Endothelial cell of umbilical vein (primary cell): ENCODE data around the gene LPAR1.

ENCODE experiments used
- CTCF ChIP-seq, 2 donors: IDR thresholded peaks; 1 replicate in 1 of 2; 2 replicates in 1 of 2; pipeline ENCODE4 v1.5.1; 2011; ENCODE audit warnings: low read length in 2 of 2, mild to moderate bottlenecking in 2 of 2, moderate library complexity in 2 of 2, control low read depth in 1 of 2, inconsistent platforms in 1 of 2, low read depth in 1 of 2; ENCODE audit not compliant: insufficient read depth in 1 of 2; ENCODE audit errors: extremely low read depth in 1 of 2
- EZH2 ChIP-seq: IDR thresholded peaks from 2 replicates; pipeline ENCODE4 v1.6.1; 2012; ENCODE audit warnings: borderline replicate concordance, low read depth, mild to moderate bottlenecking, moderate library complexity, low read length, inconsistent platforms; ENCODE audit not compliant: severe bottlenecking
- FOS ChIP-seq: IDR thresholded peaks from 2 replicates; pipeline ENCODE4 v1.6.1; 2011; ENCODE audit warnings: mild to moderate bottlenecking, low read length, moderate library complexity, borderline replicate concordance; ENCODE audit not compliant: insufficient read depth
- GATA2 ChIP-seq: IDR thresholded peaks from 2 replicates; pipeline ENCODE4 v1.7.0; 2011; ENCODE audit warnings: low read depth, mild to moderate bottlenecking, moderate library complexity, mixed read lengths, low read length; ENCODE audit not compliant: insufficient read length, insufficient read depth
- POLR2AphosphoS5 ChIP-seq: IDR thresholded peaks from 2 replicates; pipeline ENCODE4 v1.6.1; 2012; ENCODE audit warnings: low read depth, mild to moderate bottlenecking, control low read depth, low read length, moderate library complexity; ENCODE audit not compliant: insufficient read depth

DNA sequence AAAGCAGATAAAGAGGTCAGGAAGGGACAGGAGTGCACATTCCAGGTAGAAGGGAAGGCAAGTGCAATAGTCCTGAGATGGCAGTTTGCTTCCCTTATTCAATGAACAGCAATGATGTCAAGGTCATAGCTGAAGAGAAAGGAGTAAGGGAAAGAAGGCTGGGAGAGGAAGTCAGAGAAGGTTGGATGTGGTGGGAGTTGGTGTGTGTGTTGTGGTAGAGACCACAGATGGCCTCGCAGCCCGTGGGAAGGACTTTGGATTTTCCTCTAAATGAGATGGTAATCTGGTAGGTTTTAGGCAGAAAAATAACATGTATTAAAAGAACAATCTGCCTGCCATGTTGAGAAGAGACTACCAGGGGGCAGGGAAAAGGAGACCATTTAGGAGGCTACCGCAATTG lies 25.1 kb upstream of the LPAR1 start:
- TF ChIP-seq CTCF (IDR thresholded peaks at IDR 0.05; ENCODE audit: extremely low read depth in 1 of 2, insufficient read depth in 1 of 2, low read depth in 1 of 2, low read length in 2 of 2) (no peak), GATA2 (no peak), POLR2AphosphoS5 (no peak), FOS (no peak), EZH2 (no peak)
